ENCODE measurements around the gene IL11RA. TPM values are rescaled to one million over a fixed set of nuclear protein-coding genes. Genes with fewer than 3 reads are reported as not detected.

The IL11RA gene
- total and polyA plus RNA-seq, 2 of the 8 experiments (the other 6 are each of a cell fraction or from before 2014, with no cell fraction given) = 5.5 to 9.1 TPM

DNA sequence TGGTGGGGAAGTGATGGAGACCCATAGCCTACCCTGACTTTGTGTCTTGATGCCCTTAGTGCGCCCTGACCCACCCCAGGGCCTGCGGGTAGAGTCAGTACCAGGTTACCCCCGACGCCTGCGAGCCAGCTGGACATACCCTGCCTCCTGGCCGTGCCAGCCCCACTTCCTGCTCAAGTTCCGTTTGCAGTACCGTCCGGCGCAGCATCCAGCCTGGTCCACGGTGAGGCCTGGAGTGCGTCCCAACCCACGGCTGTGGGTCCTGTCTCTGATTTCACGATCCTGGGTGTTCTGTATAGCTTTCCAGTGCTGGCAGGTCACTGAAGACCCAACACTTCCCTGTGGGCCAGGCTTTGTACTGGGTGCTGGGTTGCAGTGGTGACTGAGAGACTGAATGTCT is 6.5 kb downstream of the IL11RA start:
- no peak overlapping the region for H2AFZ ChIP-seq (ENCODE audit: low read length)
- H3K23ac ChIP-seq (ENCODE audit: insufficient read length) = no peak overlapping the region
- 89% methylated on average over 14 of the region's 14 CpGs; no CpG with 5 or more reads in 1 of the 2 experiments for WGBS, 2 experiments (ENCODE audit: extremely low coverage in 1 of 2, insufficient coverage in 1 of 2, insufficient read length in 1 of 2, insufficient replicate concordance in 2 of 2, low coverage in 1 of 2, low lambda C conversion rate in 2 of 2, missing lambda C conversion rate in 1 of 2)
- H3K4ac ChIP-seq (replicated peaks; ENCODE audit: insufficient read length, low read depth, low read length) = no peak overlapping the region
- no peak for TF ChIP-seq TAF7 (optimal IDR thresholded peaks at IDR 0.05; ENCODE audit: borderline replicate concordance, low read depth, low read length)
- TF ChIP-seq SRF (IDR thresholded peaks at IDR 0.05; ENCODE audit: low read depth, low read length) = no peak
- no peak for TF ChIP-seq RNF2 (IDR thresholded peaks at IDR 0.05; ENCODE audit: borderline replicate concordance, low read depth, low read length, missing control alignments, poor library complexity, severe bottlenecking)
- TF ChIP-seq YY1 (IDR thresholded peaks at IDR 0.05; ENCODE audit: low read depth, low read length) = no peak
- no peak for TF ChIP-seq EGR1 (IDR thresholded peaks at IDR 0.05; ENCODE audit: borderline replicate concordance, low read depth, low read length)
- TF ChIP-seq CBX8 (IDR thresholded peaks at IDR 0.05; ENCODE audit: borderline replicate concordance, low read depth, low read length) = no peak
- TF ChIP-seq POLR2A (IDR thresholded peaks at IDR 0.05; ENCODE audit: control extremely low read depth in 1 of 2, low read depth in 2 of 2, low read length in 2 of 2) = no peak
- no peak for TF ChIP-seq EZH2 (IDR thresholded peaks at IDR 0.05; ENCODE audit: low read depth, low read length, severe bottlenecking)
- no peaks in the 10 kb centered on the region for H3K79me1 ChIP-seq (ENCODE audit: low read depth, low read length)
- H2AK5ac ChIP-seq (ENCODE audit: low read depth, low read length) = no peak overlapping the region
- no peak overlapping the region for H3K56ac ChIP-seq (replicated peaks; ENCODE audit: insufficient read length, low read depth, low read length)
- H2BK120ac ChIP-seq (replicated peaks; ENCODE audit: low read depth, low read length) = no peak overlapping the region
- H4K20me1 ChIP-seq (replicated peaks in 1 of 2; ENCODE audit: control insufficient read depth in 1 of 2, insufficient read depth in 2 of 2, low read length in 2 of 2) = no peaks in the 10 kb centered on the region
- H3K9ac ChIP-seq (replicated peaks in 1 of 4; ENCODE audit: extremely low read depth in 1 of 4, low read depth in 3 of 4, low read length in 3 of 4) = no peak overlapping the region
- no peaks in the 10 kb centered on the region for H3K36me3 ChIP-seq (ENCODE audit: control insufficient read depth in 2 of 4, insufficient read depth in 4 of 4, low read length in 3 of 4)
- ChIA-PET POLR2A (ENCODE audit: partially characterized antibody) (interaction anchor here (7.7 to 12.8 kb wide), 2 partner anchors 9 to 24 kb away, joined by 92 to 127 read pairs; partner anchors contain the start of genes ARID3C, GALT, IL11RA and SIGMAR1), CTCF (ENCODE audit: partially characterized antibody) (interaction anchor here (1.0 to 15.2 kb wide), 3 partner anchors 17 to 57 kb away, joined by 3 to 277 read pairs (median 3); partner anchors contain the start of genes GALT and SIGMAR1)
- peaks cover under 1 to 8% (median 4%) of the 10 kb centered on the region in 4 experiments; a peak in 6 of 7 replicates for H3K4me1 ChIP-seq (replicated peaks in 1 of 4; ENCODE audit: control insufficient read depth in 3 of 4, insufficient read depth in 4 of 4, low read length in 3 of 4)
- no peak overlapping the region for H4K91ac ChIP-seq (replicated peaks; ENCODE audit: insufficient read length, low read length)
- no peak overlapping the region for H4K5ac ChIP-seq (ENCODE audit: insufficient read length, low read depth, low read length)
- H3K27ac ChIP-seq (ENCODE audit: low read depth, low read length) = no peak overlapping the region
- no peak for DNase-seq (ENCODE audit: low read depth in 1 of 2, low spot score in 2 of 2)
- H3K18ac ChIP-seq (ENCODE audit: extremely low read depth, low read length) = no peak overlapping the region
- H2BK15ac ChIP-seq (ENCODE audit: low read length) = no peak overlapping the region
- FAIRE-seq = no peak
- H2BK12ac ChIP-seq (ENCODE audit: low read depth, low read length) = no peak overlapping the region
- H3K27me3 ChIP-seq (replicated peaks in 1 of 4; ENCODE audit: control insufficient read depth in 3 of 4, extremely low read depth in 1 of 4, insufficient read depth in 3 of 4, low read length in 3 of 4) = no peaks in the 10 kb centered on the region; a peak in 1 of 7 replicates
- H2BK5ac ChIP-seq (ENCODE audit: low read depth, low read length) = no peak overlapping the region
- no peak overlapping the region for H3K14ac ChIP-seq (ENCODE audit: insufficient read length)
- no peaks in the 10 kb centered on the region for H3K79me2 ChIP-seq (ENCODE audit: control insufficient read depth in 1 of 2, insufficient read depth in 2 of 2, low read length in 2 of 2)
- H3K4me3 ChIP-seq (ENCODE audit: extremely low read depth in 1 of 4, insufficient read depth in 2 of 4, low read depth in 3 of 4, low read length in 4 of 4) = no peak overlapping the region
- no peaks in the 10 kb centered on the region for H3K9me3 ChIP-seq (ENCODE audit: insufficient read depth in 2 of 2, low read depth in 1 of 2, low read length in 1 of 2)
- no peaks in the 10 kb centered on the region for H3K23me2 ChIP-seq (ENCODE audit: low read depth, low read length)
- no peak overlapping the region for H3K4me2 ChIP-seq (ENCODE audit: insufficient read depth in 1 of 2, low read depth in 2 of 2, low read length in 2 of 2)
- no peak overlapping the region for H4K8ac ChIP-seq (ENCODE audit: extremely low read depth, insufficient read depth, low read length)
- H2BK20ac ChIP-seq (ENCODE audit: low read length) = no peak overlapping the region

All from H1 (cell line).